Epithelial cell of proximal tubule (primary cell): Measurements from ENCODE around the gene SPATA22. TPM values are rescaled to one million over a fixed set of nuclear protein-coding genes. Genes with fewer than 3 reads are reported as not detected.
"Not testable (repeated sequence)": the region's sequence is repeated elsewhere in the genome, so short reads cannot be mapped to it uniquely, and the experiment has no call there.

ENCODE experiments used
- DNase-seq: peaks from one replicate; pipeline ENCODE4 v3.0.0-alpha.2; 2011; ENCODE audit warnings: low read depth
- H3K4me3 ChIP-seq: 2 replicates; pipeline ENCODE4 v1.5.1; 2011; ENCODE audit warnings: low read depth, mild to moderate bottlenecking, low read length
- CTCF ChIP-seq: conservative IDR thresholded peaks from 2 replicates; pipeline ENCODE4 v1.5.1; 2012; ENCODE audit warnings: low read depth, mild to moderate bottlenecking, low read length
- total RNA-seq: library from RNA; depleted of rRNA; stranded (reverse); fragments of >200 nt; gene quantifications from 2 replicates; pipeline ENCODE4 v1.2.3, GENCODE V29; 2015

Gene SPATA22
- total RNA-seq, 1 donor from 2014 or later = not detected

GRCh38 chr17:3475251-3475685 lies 3.6 kb upstream of the SPATA22 start:
- no peak overlapping the region for H3K4me3 ChIP-seq
- no peak for TF ChIP-seq CTCF
- no peak for DNase-seq

- no peak for TF ChIP-seq CTCF
- no peak overlapping the region for H3K4me3 ChIP-seq
- peak; percentile 89 for DNase-seq
Measured at GRCh38 chr17:3474212-3474611, 2.6 kb upstream of the SPATA22 start.

- no peak for DNase-seq
Measured at GRCh38 chr17:3472137-3472536, 518 bp upstream of the SPATA22 start.

DNA sequence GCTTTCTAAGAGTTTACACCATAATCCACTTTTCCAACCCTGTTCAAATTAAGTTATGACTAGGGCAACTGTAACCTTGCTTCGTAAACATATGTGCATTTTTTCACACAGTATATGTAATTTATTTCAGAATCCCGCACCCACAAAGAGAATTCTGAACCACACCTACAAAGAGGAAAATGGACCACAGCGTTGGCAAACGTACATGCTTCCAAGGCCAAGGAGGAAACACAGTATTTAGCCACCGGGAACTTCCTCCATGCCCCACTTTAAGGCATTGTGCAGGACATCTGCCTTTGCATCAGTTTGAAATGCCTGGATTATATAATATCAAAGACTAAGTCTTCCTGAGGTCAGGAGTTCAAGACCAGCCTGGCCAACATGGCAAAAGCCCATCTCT lies 2.1 kb downstream of the SPATA22 start:
- no peak for DNase-seq
- H3K4me3 ChIP-seq = no peak overlapping the region
- no peak for TF ChIP-seq CTCF

More at GRCh38 chr17:3472137-3472536, 518 bp upstream of the SPATA22 start:
- TF ChIP-seq CTCF = no peak
- no peak overlapping the region for H3K4me3 ChIP-seq

DNA sequence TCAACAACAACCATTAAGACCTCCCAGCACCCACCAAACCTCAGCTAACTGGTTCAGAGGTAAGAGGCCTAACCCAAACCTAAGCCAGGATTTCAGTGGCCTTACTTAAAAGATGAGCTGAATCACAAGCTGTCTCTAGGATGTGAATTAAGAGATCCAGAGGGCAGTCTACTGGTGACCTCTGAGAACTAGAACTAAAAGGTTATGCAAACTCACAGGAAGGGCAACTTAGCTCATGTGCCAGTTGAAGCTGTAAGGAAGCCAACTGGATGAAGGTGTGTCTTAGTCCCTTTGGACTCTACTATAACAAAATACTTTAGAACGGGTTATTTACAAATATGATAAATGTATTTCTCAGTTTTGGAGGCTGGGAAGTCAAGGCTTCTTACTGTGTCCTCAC lies 5.3 kb downstream of the SPATA22 start:
- DNase-seq, H3K4me3 ChIP-seq: not testable (repeated sequence)

DNA sequence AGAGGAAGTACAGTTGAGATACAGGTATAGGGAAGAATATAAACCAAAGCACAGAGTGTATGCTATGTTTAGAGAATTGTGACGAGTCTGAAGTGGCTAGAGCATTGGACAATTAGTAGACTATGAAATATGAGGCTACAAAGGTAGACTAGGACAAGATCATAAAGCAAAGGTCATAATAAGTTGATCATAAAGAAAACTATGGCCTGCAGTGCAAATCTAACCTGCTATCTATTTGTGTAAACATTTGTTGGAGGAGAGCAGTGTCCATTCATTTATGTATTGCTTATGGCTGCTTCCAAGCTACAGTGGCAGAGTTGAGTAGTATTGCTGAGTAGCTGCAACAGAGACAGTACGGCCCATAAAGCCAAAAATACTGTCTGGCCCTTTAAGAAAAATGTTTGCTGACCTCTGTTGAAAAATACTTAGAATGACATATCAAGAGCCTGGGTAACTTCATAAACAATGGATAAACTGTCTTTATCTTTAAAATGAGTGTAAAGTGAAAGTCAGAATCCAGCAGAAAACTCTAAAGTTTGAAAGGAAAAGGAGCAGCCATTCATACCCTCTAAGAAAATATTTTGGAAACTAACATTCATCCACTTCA lies 23.5 kb downstream of the SPATA22 start:
- no peak overlapping the region for H3K4me3 ChIP-seq
- no peak for TF ChIP-seq CTCF
- no peak for DNase-seq

DNA sequence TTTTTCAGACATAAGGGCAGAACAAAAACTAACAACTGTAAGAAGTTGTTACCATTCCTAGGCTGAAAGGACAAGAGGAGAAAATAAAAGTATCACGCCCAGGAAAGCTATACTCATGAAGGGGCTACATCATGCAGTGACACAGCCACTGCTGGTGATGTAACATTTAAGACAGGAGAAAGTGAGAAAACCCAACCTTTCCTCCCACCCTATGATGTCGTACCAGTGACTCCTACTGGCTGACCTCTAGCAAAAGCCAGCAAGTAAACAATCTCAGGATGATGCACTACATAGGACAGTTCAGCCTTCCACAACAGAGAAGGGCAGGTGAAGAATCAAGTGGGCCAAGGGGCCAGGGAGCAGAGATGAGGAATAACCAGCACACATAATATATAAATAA lies 24.0 kb downstream of the SPATA22 start:
- TF ChIP-seq CTCF = peak; percentile 32
- no peak for DNase-seq
- H3K4me3 ChIP-seq = no peak overlapping the region
